Caco-2 (cell line): Measurements from ENCODE around the gene CSTPP1. TPM values are rescaled to one million over a fixed set of nuclear protein-coding genes. Genes with fewer than 3 reads are reported as not detected.
"Not testable (repeated sequence)": the region's sequence is repeated elsewhere in the genome, so short reads cannot be mapped to it uniquely, and the experiment has no call there.

ENCODE experiments used
- BruUV-seq: library from RNA; stranded (reverse); fragments of 400-500 nt; replicated peaks from 2 replicates; lab custom pipeline; 2021; lab: Mats Ljungman, UMichigan
- CTCF ChIA-PET: fragments of 300-600 bp; sonication (Branson Sonifier 250); formaldehyde crosslinking; loops from one replicate; lab custom pipeline; 2022; ENCODE audit warnings: antibody characterized with exemption; lab: Charles Lee
- POLR2A ChIA-PET: fragments of 300-600 bp; sonication (Branson Sonifier 250); formaldehyde crosslinking; loops from one replicate; lab custom pipeline; 2022; ENCODE audit warnings: antibody characterized with exemption; lab: Charles Lee
- DNase-seq, 2 experiments: peaks; one replicate each; pipeline versions ENCODE4 v3.0.0 to v3.0.0-alpha.2; 2020 to 2022
- H3K27me3 ChIP-seq: replicated peaks from 2 replicates; pipeline ENCODE4 v1.6.0; 2011; ENCODE audit warnings: low read length; ENCODE audit not compliant: control insufficient read depth, insufficient read depth
- H3K36me3 ChIP-seq: 2 replicates; pipeline ENCODE4 v1.5.1; 2011; ENCODE audit warnings: low read length; ENCODE audit not compliant: control insufficient read depth, insufficient read depth
- H3K4me1 ChIP-seq: fragments of 250-450 bp; sonication (Bioruptor Pico); 2 replicates; pipeline ENCODE4 v1.5.1; 2020; ENCODE audit warnings: mild to moderate bottlenecking
- H3K4me3 ChIP-seq: 2 replicates; pipeline ENCODE4 v1.5.1; 2011; ENCODE audit warnings: low read depth, mild to moderate bottlenecking, control low read depth, low read length
- H3K9me3 ChIP-seq: fragments of 250-450 bp; sonication (Bioruptor Pico); 2 replicates; pipeline ENCODE4 v1.5.1; 2020; ENCODE audit warnings: mild to moderate bottlenecking, moderate library complexity
- H3K27ac Mint-ChIP-seq: one replicate; pipeline ENCODE4 v1.8.0; 2022; ENCODE audit warnings: mixed read lengths; ENCODE audit not compliant: unreplicated experiment
- H3K27me3 Mint-ChIP-seq: one replicate; pipeline ENCODE4 v1.8.0; 2022; ENCODE audit warnings: mixed read lengths; ENCODE audit not compliant: insufficient read depth, unreplicated experiment
- H3K36me3 Mint-ChIP-seq: one replicate; pipeline ENCODE4 v1.8.0; 2022; ENCODE audit warnings: mild to moderate bottlenecking, mixed read lengths; ENCODE audit not compliant: insufficient read depth, unreplicated experiment
- H3K4me1 Mint-ChIP-seq: one replicate; pipeline ENCODE4 v1.8.0; 2022; ENCODE audit warnings: low read depth, mixed read lengths; ENCODE audit not compliant: unreplicated experiment
- H3K4me3 Mint-ChIP-seq: one replicate; pipeline ENCODE4 v1.8.0; 2022; ENCODE audit warnings: mild to moderate bottlenecking, moderate library complexity, mixed read lengths; ENCODE audit not compliant: unreplicated experiment
- H3K9me3 Mint-ChIP-seq: one replicate; pipeline ENCODE4 v1.8.0; 2022; ENCODE audit warnings: mixed read lengths; ENCODE audit not compliant: unreplicated experiment
- CTCF ChIP-seq, 2 experiments: fragments of 200-600 bp in 1 of 2; IDR thresholded peaks; 1 replicate in 1 of 2; 2 replicates in 1 of 2; pipeline versions ENCODE4 v1.5.1 to v1.8.0; 2011 to 2022; ENCODE audit warnings: antibody characterized with exemption in 1 of 2, control low read depth in 1 of 2, inconsistent platforms in 1 of 2, low read depth in 1 of 2, low read length in 1 of 2, mild to moderate bottlenecking in 1 of 2, moderate library complexity in 1 of 2; ENCODE audit not compliant: insufficient read depth in 1 of 2, severe bottlenecking in 1 of 2, unreplicated experiment in 1 of 2
- intact Hi-C: fragments of 100-400 bp; cut with micrococcal nuclease; formaldehyde crosslinking; loops from one replicate; pipeline ENCODE4 v1.10.0; 2022; ENCODE audit not compliant: unreplicated experiment
- total RNA-seq: library from RNA; stranded (reverse); gene quantifications from 2 replicates; pipeline ENCODE4 v1.2.3, GENCODE V29; 2022

Gene CSTPP1
- total RNA-seq, 1 experiment from 2014 or later, result 22.9 TPM

- CTCF ChIA-PET, result no interaction called here
- no peak overlapping the region for H3K27ac Mint-ChIP-seq
Measured at GRCh38 chr11:46920755-46921154, 15.8 kb upstream of the CSTPP1 start.

GRCh38 chr11:46927928-46928327, 8.6 kb upstream of the CSTPP1 start:
- H3K9me3 ChIP-seq, result peaks cover 11% of the 10 kb centered on the region; the same call in 1 of the 2 replicates
- H3K4me3 Mint-ChIP-seq, H3K4me3 ChIP-seq, H3K36me3 Mint-ChIP-seq, H3K4me1 Mint-ChIP-seq, DNase-seq, H3K4me1 ChIP-seq, intact Hi-C loops, H3K27ac Mint-ChIP-seq, BruUV-seq, H3K36me3 ChIP-seq, H3K27me3 ChIP-seq, CTCF ChIA-PET, H3K9me3 Mint-ChIP-seq, H3K27me3 Mint-ChIP-seq, POLR2A ChIA-PET: not testable (repeated sequence)

More at GRCh38 chr11:46920755-46921154, 15.8 kb upstream of the CSTPP1 start:
- Mint-ChIP-seq H3K27me3 (peaks cover 2% of the 10 kb centered on the region), H3K9me3 (no peaks in the 10 kb centered on the region), H3K4me3 (no peak overlapping the region), H3K4me1 (peaks cover 20% of the 10 kb centered on the region), H3K36me3 (peaks cover 15% of the 10 kb centered on the region)
- DNase-seq, result no peak
- no peak for TF ChIP-seq CTCF (IDR thresholded peaks at IDR 0.05; ENCODE audit: insufficient read depth in 1 of 2, low read depth in 1 of 2, low read length in 1 of 2, severe bottlenecking in 1 of 2, unreplicated experiment in 1 of 2)
- BruUV-seq, result no TSS peak
- POLR2A ChIA-PET, result no interaction called here
- Histone ChIP-seq H3K27me3 (no peaks in the 10 kb centered on the region), H3K36me3 (no peaks in the 10 kb centered on the region), H3K9me3 (no peaks in the 10 kb centered on the region), H3K4me3 (no peak overlapping the region), H3K4me1 (peaks cover 11% of the 10 kb centered on the region; the same call in 1 of the 2 replicates)
- intact Hi-C loops, result loop anchor here (1.0 kb wide), 2 partner anchors 16 to 233 kb away; partner anchors contain the start of gene CSTPP1

- H3K27me3 Mint-ChIP-seq, BruUV-seq, H3K27me3 ChIP-seq, intact Hi-C loops, H3K4me1 Mint-ChIP-seq, POLR2A ChIA-PET, CTCF ChIA-PET, H3K4me1 ChIP-seq, H3K36me3 ChIP-seq, DNase-seq, H3K4me3 Mint-ChIP-seq, H3K4me3 ChIP-seq, H3K36me3 Mint-ChIP-seq, H3K9me3 Mint-ChIP-seq, H3K27ac Mint-ChIP-seq: not testable (repeated sequence)
- H3K9me3 ChIP-seq, result peaks cover 11% of the 10 kb centered on the region; the same call in 1 of the 2 replicates
Measured at GRCh38 chr11:46928701-46929100, 7.9 kb upstream of the CSTPP1 start.

GRCh38 chr11:46930089-46930488, 6.5 kb upstream of the CSTPP1 start:
- Mint-ChIP-seq H3K36me3 (no peaks in the 10 kb centered on the region), H3K27ac (no peak overlapping the region), H3K9me3 (peaks cover 10% of the 10 kb centered on the region), H3K27me3 (peaks cover 7% of the 10 kb centered on the region), H3K4me3 (no peak overlapping the region), H3K4me1 (no peaks in the 10 kb centered on the region)
- H3K4me3 ChIP-seq, result no peak overlapping the region
- intact Hi-C loops, result no loop called here
- H3K4me1 ChIP-seq, result no peaks in the 10 kb centered on the region
- H3K9me3 ChIP-seq, result peaks cover 11% of the 10 kb centered on the region; the same call in 1 of the 2 replicates
- no peaks in the 10 kb centered on the region for H3K27me3 ChIP-seq
- no TSS peak for BruUV-seq
- no peak for DNase-seq
- ChIA-PET POLR2A (no interaction called here), CTCF (no interaction called here)
- no peaks in the 10 kb centered on the region for H3K36me3 ChIP-seq
- no peak for TF ChIP-seq CTCF (IDR thresholded peaks at IDR 0.05; ENCODE audit: insufficient read depth in 1 of 2, low read depth in 1 of 2, low read length in 1 of 2, severe bottlenecking in 1 of 2, unreplicated experiment in 1 of 2)
